Stimulated activated effector memory CD8-positive, alpha-beta T cell treated with anti-CD3 and anti-CD28 coated beads, Interleukin-12 subunit alpha, Interleukin-12 subunit beta, amount 100 ng/mL, for 72 hours (primary cell): ENCODE results near the gene QRICH2.
"Not testable (repeated sequence)": the region's sequence is repeated elsewhere in the genome, so short reads cannot be mapped to it uniquely, and the experiment has no call there.

Experiments
- ATAC-seq: fragments of 150-1000 bp; cut with Tn5 transposase; 2 replicates; pipeline ENCODE4 v1.10.0; 2021
- DNase-seq, 2 donors: peaks; one replicate each; pipeline ENCODE4 v3.0.0; 2021 to 2022; ENCODE audit warnings: low spot score in 2 of 2
- H3K27ac Mint-ChIP-seq: one replicate; pipeline ENCODE4 v1.8.0; 2022; ENCODE audit warnings: mild to moderate bottlenecking, mixed read lengths
- H3K36me3 Mint-ChIP-seq: one replicate; pipeline ENCODE4 v1.8.0; 2022; ENCODE audit warnings: mild to moderate bottlenecking, mixed read lengths
- H3K4me1 Mint-ChIP-seq: one replicate; pipeline ENCODE4 v1.8.0; 2022; ENCODE audit warnings: mixed read lengths
- H3K4me3 Mint-ChIP-seq: one replicate; pipeline ENCODE4 v1.8.0; 2022; ENCODE audit warnings: mild to moderate bottlenecking, mixed read lengths
- H3K9me3 Mint-ChIP-seq: one replicate; pipeline ENCODE4 v1.8.0; 2022; ENCODE audit warnings: mixed read lengths

QRICH2 gene

DNA sequence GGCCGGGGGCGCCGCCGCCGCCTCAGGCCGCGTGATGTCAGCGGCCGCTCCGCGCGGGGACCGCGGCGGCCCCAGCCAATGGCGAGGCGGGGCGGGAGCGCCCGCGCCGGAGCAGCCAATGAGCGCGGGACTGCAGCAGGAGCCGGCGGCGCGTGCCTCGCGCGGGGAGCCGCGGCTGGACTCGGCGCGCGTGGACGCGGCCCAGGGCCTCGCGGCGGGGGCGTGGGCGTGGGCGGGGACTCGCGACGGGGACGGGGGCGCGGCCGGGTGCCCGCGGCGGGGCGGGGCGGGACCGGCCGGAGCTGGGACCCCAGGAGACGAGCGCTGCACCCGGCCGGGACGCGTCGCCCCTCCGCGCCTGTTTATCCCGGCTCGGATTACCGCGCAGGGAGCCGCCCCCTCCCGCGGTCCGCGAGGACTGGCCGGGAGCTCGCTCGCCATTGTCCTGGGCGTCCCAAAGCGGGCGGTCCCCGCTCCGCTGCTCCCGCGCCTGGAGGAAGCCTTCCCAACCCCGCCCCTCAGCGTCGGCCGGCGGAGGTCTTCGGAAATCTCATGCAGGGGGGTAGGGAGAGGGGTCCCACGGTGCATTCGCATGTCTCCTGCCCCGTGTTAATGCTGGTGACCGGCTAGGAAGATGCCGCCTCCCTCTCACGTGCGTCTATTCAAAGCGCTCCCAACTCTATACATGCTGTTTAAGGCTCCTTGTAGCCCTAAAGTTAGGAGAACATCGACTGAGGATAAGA is 67.4 kb downstream of the QRICH2 start, which contains the start of gene RNF157:
RNF157 (minus strand) TSS at position 33 of the 743 bp plus-strand sequence. CDS start 253 bp downstream, outside the sequence.
- H3K9me3 Mint-ChIP-seq, result no peaks in the 10 kb centered on the region
- peak within 1 kb of the TSS; percentile 79 for H3K4me3 Mint-ChIP-seq
- H3K4me1 Mint-ChIP-seq, result peaks cover 25% of the 10 kb centered on the region
- ATAC-seq (peak; percentile 92), DNase-seq (peak; percentile 44 to 76)
- peak within 1 kb of the TSS; percentile 91 for H3K27ac Mint-ChIP-seq
- no peaks in the 10 kb centered on the region for H3K36me3 Mint-ChIP-seq

- no peak overlapping the region for H3K27ac Mint-ChIP-seq
These were observed 68.4 kb downstream of the QRICH2 start for GRCh38 chr17:76239538-76240274.

GRCh38 chr17:76238847-76239537 is 69.1 kb downstream of the QRICH2 start:
- Mint-ChIP-seq H3K4me1 (peaks cover 36% of the 10 kb centered on the region), H3K4me3 (peak overlapping the region; percentile 58)
- ATAC-seq, result no peak

More at GRCh38 chr17:76239538-76240274, 68.4 kb downstream of the QRICH2 start:
- Mint-ChIP-seq H3K36me3 (no peaks in the 10 kb centered on the region), H3K4me3 (peak overlapping the region; percentile 58), H3K4me1 (peaks cover 29% of the 10 kb centered on the region), H3K9me3 (no peaks in the 10 kb centered on the region)
- DNase-seq, result peak in 1 of 2 donors; percentile 66
- peak; percentile 38 for ATAC-seq

DNA sequence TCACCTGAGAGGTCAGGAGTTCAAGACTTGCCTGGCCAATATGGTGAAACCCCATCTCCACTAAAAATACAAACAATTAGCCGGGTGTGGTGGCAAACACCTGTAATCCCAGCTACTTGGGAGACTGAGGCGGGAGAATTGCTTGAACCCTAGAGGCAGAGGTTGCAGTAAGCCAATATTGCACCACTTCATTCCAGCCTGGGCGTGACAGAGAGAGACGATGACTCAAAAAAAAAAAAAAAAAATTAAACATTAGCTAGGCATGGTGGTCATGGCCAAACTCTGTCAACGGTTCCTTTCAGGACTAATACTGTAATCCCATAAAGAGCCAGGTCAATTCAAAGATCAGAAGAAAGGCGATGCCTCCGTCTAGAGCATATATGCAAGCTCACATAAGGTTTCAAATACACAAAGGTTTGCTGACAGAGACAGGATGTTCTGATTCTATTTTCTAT is 70.2 kb downstream of the QRICH2 start:
- H3K9me3 Mint-ChIP-seq, result peaks cover 3% of the 10 kb centered on the region
- DNase-seq (no peak), ATAC-seq (no peak)
- H3K4me3 Mint-ChIP-seq, result peak overlapping the region; percentile 58
- peaks cover 42% of the 10 kb centered on the region for H3K4me1 Mint-ChIP-seq
- H3K36me3 Mint-ChIP-seq, result no peaks in the 10 kb centered on the region
- no peak overlapping the region for H3K27ac Mint-ChIP-seq

More at GRCh38 chr17:76238847-76239537, 69.1 kb downstream of the QRICH2 start:
- DNase-seq, result no peak
- no peak overlapping the region for H3K27ac Mint-ChIP-seq
- H3K36me3 Mint-ChIP-seq, result no peaks in the 10 kb centered on the region
- H3K9me3 Mint-ChIP-seq, result peaks cover 1% of the 10 kb centered on the region

- ATAC-seq (no peak), DNase-seq (no peak)
- Mint-ChIP-seq H3K36me3 (no peaks in the 10 kb centered on the region), H3K9me3 (peaks cover 3% of the 10 kb centered on the region), H3K4me1 (peaks cover 41% of the 10 kb centered on the region), H3K4me3 (no peak overlapping the region), H3K27ac (no peak overlapping the region)
These were observed 71.5 kb downstream of the QRICH2 start for GRCh38 chr17:76236603-76237002.

DNA sequence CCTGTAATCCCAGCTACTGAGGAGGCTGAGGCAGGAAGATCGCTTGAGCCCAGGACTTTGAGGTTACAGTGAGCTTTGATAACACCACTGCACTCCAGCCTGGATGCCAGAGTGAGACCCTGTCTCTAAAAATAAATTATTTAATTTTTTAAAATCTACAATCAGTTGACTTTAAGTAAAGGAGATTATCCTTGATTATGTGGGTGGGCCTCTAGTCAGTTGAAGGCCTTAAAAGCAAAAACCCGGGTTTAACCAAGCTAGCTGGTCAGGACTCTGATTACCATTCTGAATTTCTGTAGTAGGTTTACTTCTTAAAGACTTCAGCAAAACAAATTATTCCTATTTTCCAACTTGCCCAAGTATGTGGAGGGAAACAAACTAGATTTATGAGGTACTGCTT is 72.2 kb downstream of the QRICH2 start:
- Mint-ChIP-seq H3K4me3 (no peak overlapping the region), H3K36me3 (no peaks in the 10 kb centered on the region), H3K27ac (no peak overlapping the region), H3K4me1 (peaks cover 34% of the 10 kb centered on the region), H3K9me3 (peaks cover 3% of the 10 kb centered on the region)
- DNase-seq (no peak), ATAC-seq (no peak)

GRCh38 chr17:76234354-76234679 is 73.8 kb downstream of the QRICH2 start:
- no peaks in the 10 kb centered on the region for H3K36me3 Mint-ChIP-seq
- H3K9me3 Mint-ChIP-seq, result peaks cover 3% of the 10 kb centered on the region
- peak overlapping the region; percentile 85 for H3K27ac Mint-ChIP-seq
- ATAC-seq (peak; percentile 83), DNase-seq (peak in 1 of 2 donors; percentile 61)
- H3K4me1 Mint-ChIP-seq, result peaks cover 34% of the 10 kb centered on the region
- H3K4me3 Mint-ChIP-seq, result peak overlapping the region; percentile 48

- H3K36me3 Mint-ChIP-seq, result no peaks in the 10 kb centered on the region
- peak overlapping the region; percentile 48 for H3K4me3 Mint-ChIP-seq
These were observed 74.3 kb downstream of the QRICH2 start for GRCh38 chr17:76233588-76234353.

DNA sequence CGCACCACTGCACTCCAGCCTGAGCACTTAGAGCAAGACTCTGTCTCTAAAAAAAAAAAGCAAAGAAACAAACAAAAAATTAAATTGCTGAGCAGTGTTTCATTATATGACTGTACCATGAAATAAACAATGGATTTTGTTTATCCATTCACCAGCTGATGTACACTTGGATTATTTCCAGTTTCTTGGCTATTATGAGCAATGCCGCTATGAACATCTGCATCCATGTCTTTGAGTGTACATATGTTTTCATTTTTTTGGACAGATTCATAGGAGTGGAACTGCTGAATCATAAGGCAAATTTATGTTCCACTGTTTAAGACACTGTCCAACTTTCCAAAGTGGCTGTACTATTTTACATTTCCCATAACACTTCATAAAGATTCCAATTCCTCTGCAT is 75.7 kb downstream of the QRICH2 start:
- H3K4me1 Mint-ChIP-seq, result peaks cover 34% of the 10 kb centered on the region
- peaks cover 3% of the 10 kb centered on the region for H3K9me3 Mint-ChIP-seq
- no peaks in the 10 kb centered on the region for H3K36me3 Mint-ChIP-seq
- ATAC-seq (no peak), DNase-seq (no peak)
- no peak overlapping the region for H3K4me3 Mint-ChIP-seq
- H3K27ac Mint-ChIP-seq, result no peak overlapping the region

More at GRCh38 chr17:76233588-76234353, 74.3 kb downstream of the QRICH2 start:
- Mint-ChIP-seq H3K9me3 (peaks cover 3% of the 10 kb centered on the region), H3K4me1 (peaks cover 34% of the 10 kb centered on the region), H3K27ac (peak overlapping the region; percentile 85)
- DNase-seq (no peak), ATAC-seq (no peak)

GRCh38 chr17:76226749-76227148 is 81.3 kb downstream of the QRICH2 start:
- Mint-ChIP-seq H3K27ac (peak overlapping the region; percentile 12), H3K4me1 (peaks cover 24% of the 10 kb centered on the region)
- H3K9me3 Mint-ChIP-seq, DNase-seq, H3K36me3 Mint-ChIP-seq, ATAC-seq, H3K4me3 Mint-ChIP-seq: not testable (repeated sequence)

DNA sequence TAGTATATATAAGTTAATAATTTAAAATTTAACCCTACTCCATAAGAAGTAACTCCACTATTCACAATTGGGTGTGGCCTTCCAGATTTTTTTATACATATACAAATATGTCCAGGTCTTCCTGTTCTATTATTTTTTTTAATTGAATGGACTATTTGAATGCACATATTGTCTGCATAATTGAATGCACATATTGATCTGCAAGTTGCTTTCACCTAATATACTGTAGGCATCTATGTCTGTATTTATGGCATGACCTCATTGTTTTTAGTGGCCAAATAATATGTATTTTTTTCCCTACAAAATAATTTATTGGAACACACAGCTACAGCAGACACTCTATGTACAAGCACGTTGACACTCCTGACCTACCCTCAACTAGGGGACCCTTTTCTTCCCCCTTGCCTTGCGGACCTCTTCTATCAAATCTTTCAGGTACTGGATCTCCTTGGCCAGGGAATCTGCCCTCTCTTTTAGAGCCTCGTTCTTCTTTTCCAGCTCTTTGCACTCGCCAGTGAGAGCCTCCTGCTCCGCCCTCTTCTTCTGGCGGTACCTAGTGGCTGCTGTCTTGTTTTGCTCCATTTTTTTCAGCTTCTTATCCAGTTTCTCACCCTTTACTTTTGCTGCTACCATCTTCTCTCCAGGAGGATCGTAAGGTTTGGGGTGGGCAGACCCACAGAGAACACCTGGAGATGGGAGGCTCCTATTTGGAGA is 82.5 kb downstream of the QRICH2 start:
- H3K9me3 Mint-ChIP-seq, ATAC-seq, H3K4me3 Mint-ChIP-seq, H3K27ac Mint-ChIP-seq, DNase-seq, H3K36me3 Mint-ChIP-seq: not testable (repeated sequence)
- peaks cover 24% of the 10 kb centered on the region for H3K4me1 Mint-ChIP-seq
